Thyroid gland (tissue), 4 donors: ENCODE results near the gene GSPT1. TPM values are rescaled to one million over a fixed set of nuclear protein-coding genes. Genes with fewer than 3 reads are reported as not detected.

Source experiments
- DNase-seq, 2 donors: peaks; one replicate each; pipeline ENCODE4 v3.0.0-alpha.2; 2019
- H3K27ac ChIP-seq, 3 donors: fragments of 200-600 bp; sonication (generic); 1 replicate in 2 of 3; 2 replicates in 1 of 3; pipeline ENCODE4 v1.5.1; 2016 to 2019; ENCODE audit warnings: mild to moderate bottlenecking in 1 of 3, moderate library complexity in 1 of 3
- H3K27me3 ChIP-seq: fragments of 200-600 bp; sonication (generic); one replicate; pipeline ENCODE4 v1.5.1; 2019
- H3K36me3 ChIP-seq, 2 donors: fragments of 200-600 bp; sonication (generic); one replicate each; pipeline ENCODE4 v1.5.1; 2016 to 2019
- H3K4me1 ChIP-seq, 2 donors: fragments of 200-600 bp; sonication (generic); one replicate each; pipeline ENCODE4 v1.5.1; 2017 to 2019
- H3K4me3 ChIP-seq, 3 donors: fragments of 200-600 bp; sonication (generic); replicated peaks in 1 of 3; 1 replicate in 2 of 3; 2 replicates in 1 of 3; pipeline ENCODE4 v1.5.1; 2016; ENCODE audit warnings: mild to moderate bottlenecking in 1 of 3
- H3K9me3 ChIP-seq: fragments of 200-600 bp; sonication (generic); one replicate; pipeline ENCODE4 v1.5.1; 2017
- POLR2A ChIP-seq, 2 donors: fragments of 450-650 bp; IDR thresholded peaks; one replicate each; pipeline ENCODE4 v1.6.1; 2017; ENCODE audit warnings: antibody characterized with exemption in 2 of 2, mild to moderate bottlenecking in 2 of 2, moderate library complexity in 1 of 2
- WGBS, 2 donors: methylation state at CpG; one replicate each; pipeline ENCODE4 v1.1.5; 2017; 5-methylcytosine and 5-hydroxymethylcytosine counted together
- intact Hi-C: fragments of 100-400 bp; cut with DNase I; formaldehyde crosslinking; loops from one replicate; pipeline ENCODE4 v1.15.1; 2023
- total RNA-seq, 4 donors: library from RNA; depleted of rRNA; stranded (reverse); fragments of >200 nt; gene quantifications; one replicate each; pipeline ENCODE4 v1.2.3, GENCODE V29; 2016
- TF ChIP-seq, protein P1 (sequence below), 6 experiments: fragments of 200-600 bp in 3 of 6; fragments of 450-650 bp in 3 of 6; sonication (generic) in 3 of 6; IDR thresholded peaks; one replicate each; pipeline ENCODE4 v1.5.1; 2016 to 2019; ENCODE audit warnings: antibody characterized with exemption in 6 of 6, mild to moderate bottlenecking in 2 of 6, inconsistent platforms in 1 of 6, moderate library complexity in 1 of 6

GSPT1 gene
- total RNA-seq, 4 donors from 2014 or later = 71.9 to 106 (median 86.6) TPM

- no peak for DNase-seq
- intact Hi-C loops = no loop called here
- no peak overlapping the region for H3K27ac ChIP-seq
- no peaks in the 10 kb centered on the region for H3K27me3 ChIP-seq
- H3K4me3 ChIP-seq = no peak overlapping the region
- H3K4me1 ChIP-seq = no peaks in the 10 kb centered on the region
- 93% methylated on average over 5 of the region's 5 CpGs for WGBS, 2 donors
- no peak for TF ChIP-seq POLR2A (IDR thresholded peaks at IDR 0.05)
- peaks cover 64 to 69% of the 10 kb centered on the region in 2 donors for H3K36me3 ChIP-seq
- no peaks in the 10 kb centered on the region for H3K9me3 ChIP-seq
Observed at GRCh38 chr16:11843861-11844260, 71.9 kb downstream of the GSPT1 start.

DNA sequence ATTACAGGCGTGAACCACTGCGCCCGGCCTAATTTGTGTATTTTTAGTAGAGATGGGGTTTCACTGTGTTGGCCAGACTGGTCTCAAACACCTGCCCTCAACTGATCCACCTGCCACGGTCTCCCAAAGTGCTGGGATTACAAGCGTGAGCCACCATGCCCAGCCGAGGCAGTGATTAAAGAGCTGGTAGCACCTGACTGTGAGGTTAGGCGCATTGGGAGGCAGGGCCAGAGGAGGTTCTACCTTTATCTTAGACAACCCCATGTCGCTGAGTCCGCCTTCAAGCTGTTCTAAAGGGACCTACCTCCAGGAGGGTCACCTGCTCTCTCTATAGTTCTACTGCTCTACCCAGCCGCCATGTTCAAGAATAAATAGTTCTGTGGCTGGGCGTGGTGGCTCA, 72.5 kb downstream of the GSPT1 start:
- intact Hi-C loops = no loop called here
- no peak overlapping the region for H3K4me3 ChIP-seq
- 96% methylated on average over 8 to 11 of the region's 11 CpGs for WGBS, 2 donors
- H3K9me3 ChIP-seq = no peaks in the 10 kb centered on the region
- TF ChIP-seq, protein P1, sequence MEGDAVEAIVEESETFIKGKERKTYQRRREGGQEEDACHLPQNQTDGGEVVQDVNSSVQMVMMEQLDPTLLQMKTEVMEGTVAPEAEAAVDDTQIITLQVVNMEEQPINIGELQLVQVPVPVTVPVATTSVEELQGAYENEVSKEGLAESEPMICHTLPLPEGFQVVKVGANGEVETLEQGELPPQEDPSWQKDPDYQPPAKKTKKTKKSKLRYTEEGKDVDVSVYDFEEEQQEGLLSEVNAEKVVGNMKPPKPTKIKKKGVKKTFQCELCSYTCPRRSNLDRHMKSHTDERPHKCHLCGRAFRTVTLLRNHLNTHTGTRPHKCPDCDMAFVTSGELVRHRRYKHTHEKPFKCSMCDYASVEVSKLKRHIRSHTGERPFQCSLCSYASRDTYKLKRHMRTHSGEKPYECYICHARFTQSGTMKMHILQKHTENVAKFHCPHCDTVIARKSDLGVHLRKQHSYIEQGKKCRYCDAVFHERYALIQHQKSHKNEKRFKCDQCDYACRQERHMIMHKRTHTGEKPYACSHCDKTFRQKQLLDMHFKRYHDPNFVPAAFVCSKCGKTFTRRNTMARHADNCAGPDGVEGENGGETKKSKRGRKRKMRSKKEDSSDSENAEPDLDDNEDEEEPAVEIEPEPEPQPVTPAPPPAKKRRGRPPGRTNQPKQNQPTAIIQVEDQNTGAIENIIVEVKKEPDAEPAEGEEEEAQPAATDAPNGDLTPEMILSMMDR (IDR thresholded peaks at IDR 0.05) = no peak
- TF ChIP-seq POLR2A (IDR thresholded peaks at IDR 0.05) = no peak
- no peaks in the 10 kb centered on the region for H3K27me3 ChIP-seq
- peaks cover 71 to 75% of the 10 kb centered on the region in 2 donors for H3K36me3 ChIP-seq
- DNase-seq = no peak
- H3K4me1 ChIP-seq = no peaks in the 10 kb centered on the region
- H3K27ac ChIP-seq = no peak overlapping the region

DNA sequence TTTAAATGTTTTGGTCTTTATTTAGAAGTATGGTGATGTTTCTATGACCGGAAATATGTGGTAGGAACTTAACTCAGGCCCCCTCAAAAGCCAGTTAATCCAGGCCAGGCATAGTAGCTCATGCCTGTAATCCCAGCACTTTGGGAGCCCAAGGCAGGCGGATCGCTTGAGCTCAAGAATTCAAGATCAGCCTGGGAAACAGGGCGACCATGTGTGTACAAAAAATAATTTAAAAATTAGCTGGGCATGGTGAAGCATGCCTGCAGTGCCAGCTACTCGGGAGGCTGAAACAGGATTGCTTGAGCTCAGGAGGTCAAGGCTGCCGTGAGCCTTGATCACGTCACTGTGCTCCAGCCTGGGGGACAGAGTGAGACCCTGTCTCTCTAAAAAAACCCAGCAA, 74.7 kb downstream of the GSPT1 start:
- no peaks in the 10 kb centered on the region for H3K4me1 ChIP-seq
- DNase-seq = no peak
- TF ChIP-seq, protein P1 (IDR thresholded peaks at IDR 0.05) = no peak
- no peak for TF ChIP-seq POLR2A (IDR thresholded peaks at IDR 0.05)
- H3K27ac ChIP-seq = no peak overlapping the region
- intact Hi-C loops = no loop called here
- no peak overlapping the region for H3K4me3 ChIP-seq
- no peaks in the 10 kb centered on the region for H3K27me3 ChIP-seq
- no peaks in the 10 kb centered on the region for H3K9me3 ChIP-seq
- WGBS, 2 donors = 95% methylated on average over 7 of the region's 7 CpGs
- H3K36me3 ChIP-seq = peaks cover 72 to 80% of the 10 kb centered on the region in 2 donors

GRCh38 chr16:11836650-11837244, 79.0 kb downstream of the GSPT1 start:
- Histone ChIP-seq H3K9me3 (no peaks in the 10 kb centered on the region), H3K27me3 (no peaks in the 10 kb centered on the region), H3K36me3 (peaks cover 49 to 53% of the 10 kb centered on the region in 2 donors), H3K27ac (no peak overlapping the region), H3K4me1 (no peaks in the 10 kb centered on the region), H3K4me3 (no peak overlapping the region)
- 92 to 94% methylated on average over 7 of the region's 7 CpGs for WGBS, 2 donors
- intact Hi-C loops = no loop called here
- TF ChIP-seq, protein P1 (IDR thresholded peaks at IDR 0.05) = no peak
- no peak for TF ChIP-seq POLR2A (IDR thresholded peaks at IDR 0.05)
- no peak for DNase-seq

GRCh38 chr16:11835891-11836649, 79.7 kb downstream of the GSPT1 start:
- Histone ChIP-seq H3K27ac (no peak overlapping the region), H3K9me3 (no peaks in the 10 kb centered on the region), H3K4me3 (no peak overlapping the region), H3K27me3 (no peaks in the 10 kb centered on the region), H3K4me1 (no peaks in the 10 kb centered on the region), H3K36me3 (peaks cover 42 to 46% of the 10 kb centered on the region in 2 donors)
- no peak for DNase-seq
- intact Hi-C loops = no loop called here
- TF ChIP-seq, protein P1 (IDR thresholded peaks at IDR 0.05) = no peak
- TF ChIP-seq POLR2A (IDR thresholded peaks at IDR 0.05) = no peak
- 59 to 65% methylated on average over 9 of the region's 9 CpGs for WGBS, 2 donors
